ENCODE measurements around the gene GORASP2.

GRCh38 chr2:170985407-170985806 lies 56.4 kb downstream of the GORASP2 start:
- TF ChIP-seq ARNTL (CRISPR knock-in tag; IDR thresholded peaks at IDR 0.05; ENCODE audit: borderline replicate concordance, low read depth) (no peak), ZNF70 (CRISPR knock-in tag; IDR thresholded peaks at IDR 0.05) (no peak), CSRNP3 (CRISPR knock-in tag; IDR thresholded peaks at IDR 0.05) (no peak), CSDC2 (CRISPR knock-in tag; IDR thresholded peaks at IDR 0.05) (no peak), ZFP30 (CRISPR knock-in tag; IDR thresholded peaks at IDR 0.05) (no peak), TOX (CRISPR knock-in tag; IDR thresholded peaks at IDR 0.05; ENCODE audit: borderline replicate concordance) (no peak), ZC3H10 (CRISPR knock-in tag; IDR thresholded peaks at IDR 0.05) (no peak), GLIS3 (CRISPR knock-in tag; IDR thresholded peaks at IDR 0.05) (no peak), TCF4 (CRISPR knock-in tag; IDR thresholded peaks at IDR 0.05; ENCODE audit: borderline replicate concordance) (no peak), BACH2 (CRISPR knock-in tag; IDR thresholded peaks at IDR 0.05; ENCODE audit: borderline replicate concordance) (no peak), PPARA (CRISPR knock-in tag; IDR thresholded peaks at IDR 0.05; ENCODE audit: borderline replicate concordance) (no peak), ZNF8 (CRISPR knock-in tag; IDR thresholded peaks at IDR 0.05) (no peak), ESRRG (CRISPR knock-in tag; IDR thresholded peaks at IDR 0.05) (no peak)
